ENCODE results near the gene PIP4K2C. TPM values are rescaled to one million over a fixed set of nuclear protein-coding genes. Genes with fewer than 3 reads are reported as not detected.

Gene PIP4K2C
- total RNA-seq, 1 donor from 2014 or later = 27.5 TPM

DNA sequence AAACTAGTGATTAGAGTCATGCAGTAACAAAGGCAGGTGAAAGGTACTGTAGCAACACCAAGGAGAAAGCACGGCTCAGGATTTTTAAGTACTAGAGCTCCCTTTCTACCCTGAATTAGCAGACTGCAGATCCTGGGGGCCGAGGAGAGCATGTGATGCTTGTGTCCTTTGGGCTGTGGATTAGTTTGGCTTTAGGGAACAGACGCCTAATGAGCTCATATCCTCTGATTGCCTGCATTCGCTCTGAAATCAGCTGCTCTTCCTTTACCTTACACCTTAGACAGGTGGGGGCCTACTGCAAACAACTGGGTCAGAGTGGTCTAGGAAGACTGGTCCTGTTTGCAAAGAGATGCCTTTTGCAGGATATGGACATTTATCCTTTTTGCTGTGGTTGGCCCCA is 2.2 kb downstream of the PIP4K2C start:
- Mint-ChIP-seq H3K27me3 (ENCODE audit: unreplicated experiment) (no peaks in the 10 kb centered on the region), H3K4me3 (ENCODE audit: unreplicated experiment) (no peak overlapping the region), H3K9me3 (ENCODE audit: unreplicated experiment) (no peaks in the 10 kb centered on the region), H3K36me3 (ENCODE audit: unreplicated experiment) (no peaks in the 10 kb centered on the region), H3K27ac (ENCODE audit: unreplicated experiment) (no peak overlapping the region), H3K4me1 (ENCODE audit: low read depth, unreplicated experiment) (peaks cover 6% of the 10 kb centered on the region)
- DNase-seq = no peak
- TF ChIP-seq, protein P1, sequence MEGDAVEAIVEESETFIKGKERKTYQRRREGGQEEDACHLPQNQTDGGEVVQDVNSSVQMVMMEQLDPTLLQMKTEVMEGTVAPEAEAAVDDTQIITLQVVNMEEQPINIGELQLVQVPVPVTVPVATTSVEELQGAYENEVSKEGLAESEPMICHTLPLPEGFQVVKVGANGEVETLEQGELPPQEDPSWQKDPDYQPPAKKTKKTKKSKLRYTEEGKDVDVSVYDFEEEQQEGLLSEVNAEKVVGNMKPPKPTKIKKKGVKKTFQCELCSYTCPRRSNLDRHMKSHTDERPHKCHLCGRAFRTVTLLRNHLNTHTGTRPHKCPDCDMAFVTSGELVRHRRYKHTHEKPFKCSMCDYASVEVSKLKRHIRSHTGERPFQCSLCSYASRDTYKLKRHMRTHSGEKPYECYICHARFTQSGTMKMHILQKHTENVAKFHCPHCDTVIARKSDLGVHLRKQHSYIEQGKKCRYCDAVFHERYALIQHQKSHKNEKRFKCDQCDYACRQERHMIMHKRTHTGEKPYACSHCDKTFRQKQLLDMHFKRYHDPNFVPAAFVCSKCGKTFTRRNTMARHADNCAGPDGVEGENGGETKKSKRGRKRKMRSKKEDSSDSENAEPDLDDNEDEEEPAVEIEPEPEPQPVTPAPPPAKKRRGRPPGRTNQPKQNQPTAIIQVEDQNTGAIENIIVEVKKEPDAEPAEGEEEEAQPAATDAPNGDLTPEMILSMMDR (IDR thresholded peaks at IDR 0.05; ENCODE audit: partially characterized antibody, unreplicated experiment) = no peak

DNA sequence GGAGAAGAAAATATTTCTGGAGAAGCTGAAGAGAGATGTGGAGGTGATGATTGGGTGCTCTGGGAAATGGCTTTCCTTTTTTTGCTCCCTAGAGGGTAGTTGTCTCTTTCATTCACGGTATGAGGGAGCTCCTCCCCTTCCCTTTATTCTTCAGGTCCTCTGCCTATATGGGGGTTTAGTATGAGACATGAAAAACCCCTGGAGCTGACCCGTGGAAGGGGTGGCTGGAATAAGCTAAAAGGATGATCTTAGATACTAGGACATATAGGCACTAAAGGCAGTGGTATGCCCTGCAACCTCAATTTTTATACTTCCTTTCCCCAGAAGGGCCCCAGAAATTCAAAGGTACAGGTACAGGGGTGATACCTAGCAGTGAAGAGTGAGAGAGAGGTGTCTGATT is 9.4 kb downstream of the PIP4K2C start:
- TF ChIP-seq, protein P1 (IDR thresholded peaks at IDR 0.05; ENCODE audit: partially characterized antibody, unreplicated experiment) = no peak
- Mint-ChIP-seq H3K9me3 (ENCODE audit: unreplicated experiment) (peaks cover 18% of the 10 kb centered on the region), H3K4me1 (ENCODE audit: low read depth, unreplicated experiment) (peaks cover 17% of the 10 kb centered on the region), H3K27ac (ENCODE audit: unreplicated experiment) (no peak overlapping the region), H3K36me3 (ENCODE audit: unreplicated experiment) (peaks cover 13% of the 10 kb centered on the region), H3K4me3 (ENCODE audit: unreplicated experiment) (no peak overlapping the region), H3K27me3 (ENCODE audit: unreplicated experiment) (peaks cover 10% of the 10 kb centered on the region)
- DNase-seq = no peak

DNA sequence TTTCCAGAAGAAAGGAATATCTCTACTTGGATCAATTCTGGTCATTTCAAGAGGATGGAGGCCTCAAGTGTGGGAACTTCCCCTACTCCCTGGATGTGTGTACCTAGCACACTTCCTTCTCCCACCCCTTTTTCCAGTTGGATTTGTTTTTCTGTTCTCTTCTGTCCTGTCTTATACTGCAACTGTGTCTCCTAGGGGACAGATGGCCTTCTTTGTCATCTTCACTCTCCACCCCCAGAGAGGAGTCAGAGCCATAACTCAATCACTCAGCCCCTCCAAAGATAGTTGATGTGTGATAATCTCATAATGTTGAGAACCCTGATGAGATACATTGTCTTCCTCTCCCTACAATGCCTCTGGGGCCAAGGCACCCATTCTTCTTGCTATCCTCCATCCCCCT is 11.6 kb downstream of the PIP4K2C start:
- DNase-seq = no peak
- H3K36me3 Mint-ChIP-seq (ENCODE audit: unreplicated experiment) = peaks cover 13% of the 10 kb centered on the region
- no peak overlapping the region for H3K4me3 Mint-ChIP-seq (ENCODE audit: unreplicated experiment)
- peaks cover 33% of the 10 kb centered on the region for H3K4me1 Mint-ChIP-seq (ENCODE audit: low read depth, unreplicated experiment)
- H3K9me3 Mint-ChIP-seq (ENCODE audit: unreplicated experiment) = peaks cover 24% of the 10 kb centered on the region
- peaks cover 13% of the 10 kb centered on the region for H3K27me3 Mint-ChIP-seq (ENCODE audit: unreplicated experiment)
- no peak overlapping the region for H3K27ac Mint-ChIP-seq (ENCODE audit: unreplicated experiment)
- TF ChIP-seq, protein P1 (IDR thresholded peaks at IDR 0.05; ENCODE audit: partially characterized antibody, unreplicated experiment) = no peak

DNA sequence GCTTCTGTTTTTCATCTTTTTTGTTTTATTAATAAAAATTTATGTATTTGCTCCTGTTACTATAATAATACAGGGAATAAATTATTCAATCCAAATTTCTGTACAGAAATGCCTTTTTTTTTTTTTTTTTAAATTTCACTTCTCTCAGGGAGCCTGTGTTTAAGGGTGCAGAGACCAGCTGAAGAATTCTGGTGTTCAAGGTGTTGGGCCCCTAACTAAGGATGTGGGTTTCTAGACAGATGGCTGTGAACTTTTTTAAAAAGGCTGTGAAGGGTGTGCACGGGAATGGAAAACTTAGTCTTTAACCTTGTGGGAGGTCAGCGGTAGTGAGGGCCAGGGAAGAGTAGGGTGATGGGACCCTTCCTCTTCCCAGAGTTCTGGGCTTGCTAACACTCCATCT is 12.3 kb downstream of the PIP4K2C start:
- peaks cover 24% of the 10 kb centered on the region for H3K9me3 Mint-ChIP-seq (ENCODE audit: unreplicated experiment)
- H3K36me3 Mint-ChIP-seq (ENCODE audit: unreplicated experiment) = peaks cover 13% of the 10 kb centered on the region
- TF ChIP-seq, protein P1 (IDR thresholded peaks at IDR 0.05; ENCODE audit: partially characterized antibody, unreplicated experiment) = no peak
- H3K4me1 Mint-ChIP-seq (ENCODE audit: low read depth, unreplicated experiment) = peaks cover 36% of the 10 kb centered on the region
- no peak for DNase-seq
- H3K27me3 Mint-ChIP-seq (ENCODE audit: unreplicated experiment) = peaks cover 15% of the 10 kb centered on the region
- peak overlapping the region; percentile 93 for H3K27ac Mint-ChIP-seq (ENCODE audit: unreplicated experiment)
- peak overlapping the region; percentile 90 for H3K4me3 Mint-ChIP-seq (ENCODE audit: unreplicated experiment)

DNA sequence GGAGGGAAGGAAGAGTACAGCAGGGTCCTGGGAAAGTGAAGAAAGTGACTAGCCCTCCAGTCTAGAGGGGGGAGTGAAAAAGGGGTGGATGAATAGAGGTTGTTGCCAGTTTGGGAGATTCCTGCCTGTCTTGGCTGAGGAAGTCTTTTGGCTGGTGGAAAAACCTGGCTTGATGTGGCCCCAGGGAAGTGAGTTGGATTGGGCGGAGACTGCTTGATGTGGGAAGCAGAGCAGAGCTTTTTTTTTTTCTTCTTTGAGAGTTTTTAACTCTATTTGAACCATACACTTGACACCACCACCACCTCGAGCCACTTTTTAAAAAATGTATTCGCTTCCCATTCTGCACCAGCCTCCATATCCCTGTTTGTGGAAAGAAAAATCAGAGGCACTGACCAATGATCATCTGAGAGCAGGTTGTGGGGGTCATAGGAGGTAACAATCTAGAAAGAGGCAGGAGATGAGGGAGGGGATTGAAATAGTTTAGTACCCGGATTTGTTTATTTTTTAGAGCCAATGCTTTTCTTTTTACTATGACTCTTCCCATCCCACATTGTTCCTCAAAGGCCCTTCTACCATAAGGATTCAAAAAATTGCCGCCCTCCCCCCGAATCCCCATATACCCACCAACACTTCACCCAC is 12.9 kb downstream of the PIP4K2C start:
- Mint-ChIP-seq H3K27ac (ENCODE audit: unreplicated experiment) (peak overlapping the region; percentile 93), H3K4me3 (ENCODE audit: unreplicated experiment) (peak overlapping the region; percentile 90), H3K4me1 (ENCODE audit: low read depth, unreplicated experiment) (peaks cover 36% of the 10 kb centered on the region), H3K36me3 (ENCODE audit: unreplicated experiment) (peaks cover 13% of the 10 kb centered on the region), H3K27me3 (ENCODE audit: unreplicated experiment) (peaks cover 15% of the 10 kb centered on the region), H3K9me3 (ENCODE audit: unreplicated experiment) (peaks cover 26% of the 10 kb centered on the region)
- TF ChIP-seq, protein P1 (IDR thresholded peaks at IDR 0.05; ENCODE audit: partially characterized antibody, unreplicated experiment) = no peak
- no peak for DNase-seq
